ENCODE data around the gene LTB4R2.

LTB4R2 gene

GRCh38 chr14:24355009-24355408, 45.1 kb downstream of the LTB4R2 start:
- no peak for TF ChIP-seq FOXP2 (optimal IDR thresholded peaks at IDR 0.05; ENCODE audit: control extremely low read depth, extremely low read length, insufficient read depth)
- no peak for TF ChIP-seq EZH2 (IDR thresholded peaks at IDR 0.05)
- no peak for TF ChIP-seq POLR2AphosphoS5 (IDR thresholded peaks at IDR 0.05; ENCODE audit: borderline replicate concordance, low read depth, low read length)
- Histone ChIP-seq H3K9ac (ENCODE audit: insufficient read length) (no peak overlapping the region), H3K36me3 (ENCODE audit: insufficient read depth, low read length) (no peaks in the 10 kb centered on the region), H3K4me3 (no peak overlapping the region), H3K9me3 (ENCODE audit: low read depth, low read length) (no peaks in the 10 kb centered on the region), H3K27ac (no peak overlapping the region)
- no peak for DNase-seq (ENCODE audit: low read depth, low spot score)

GRCh38 chr14:24356208-24356607, 46.3 kb downstream of the LTB4R2 start:
- H3K4me3 ChIP-seq: no peak overlapping the region
- no peak for DNase-seq (ENCODE audit: low read depth, low spot score)

GRCh38 chr14:24360281-24360680, 50.3 kb downstream of the LTB4R2 start:
- TF ChIP-seq FOXP2 (optimal IDR thresholded peaks at IDR 0.05; ENCODE audit: control extremely low read depth, extremely low read length, insufficient read depth) (no peak), POLR2AphosphoS5 (IDR thresholded peaks at IDR 0.05; ENCODE audit: borderline replicate concordance, low read depth, low read length) (no peak), EZH2 (IDR thresholded peaks at IDR 0.05) (no peak)
- H3K36me3 ChIP-seq (ENCODE audit: insufficient read depth, low read length): no peaks in the 10 kb centered on the region
- no peak overlapping the region for H3K9ac ChIP-seq (ENCODE audit: insufficient read length)
- no peak overlapping the region for H3K4me3 ChIP-seq
- H3K9me3 ChIP-seq (ENCODE audit: low read depth, low read length): no peaks in the 10 kb centered on the region
- H3K27ac ChIP-seq: no peak overlapping the region
- no peak for DNase-seq (ENCODE audit: low read depth, low spot score)

More at GRCh38 chr14:24356208-24356607, 46.3 kb downstream of the LTB4R2 start:
- no peak for TF ChIP-seq FOXP2 (optimal IDR thresholded peaks at IDR 0.05; ENCODE audit: control extremely low read depth, extremely low read length, insufficient read depth)
- no peak for TF ChIP-seq POLR2AphosphoS5 (IDR thresholded peaks at IDR 0.05; ENCODE audit: borderline replicate concordance, low read depth, low read length)
- TF ChIP-seq EZH2 (IDR thresholded peaks at IDR 0.05): no peak
- Histone ChIP-seq H3K27ac (no peak overlapping the region), H3K36me3 (ENCODE audit: insufficient read depth, low read length) (no peaks in the 10 kb centered on the region), H3K9ac (ENCODE audit: insufficient read length) (no peak overlapping the region), H3K9me3 (ENCODE audit: low read depth, low read length) (no peaks in the 10 kb centered on the region)

GRCh38 chr14:24361326-24361725, 51.4 kb downstream of the LTB4R2 start:
- H3K4me3 ChIP-seq: no peak overlapping the region
- H3K9ac ChIP-seq (ENCODE audit: insufficient read length): no peak overlapping the region
- no peak for TF ChIP-seq FOXP2 (optimal IDR thresholded peaks at IDR 0.05; ENCODE audit: control extremely low read depth, extremely low read length, insufficient read depth)
- TF ChIP-seq EZH2 (IDR thresholded peaks at IDR 0.05): no peak
- no peak for TF ChIP-seq POLR2AphosphoS5 (IDR thresholded peaks at IDR 0.05; ENCODE audit: borderline replicate concordance, low read depth, low read length)
- no peaks in the 10 kb centered on the region for H3K36me3 ChIP-seq (ENCODE audit: insufficient read depth, low read length)
- DNase-seq (ENCODE audit: low read depth, low spot score): no peak
- no peaks in the 10 kb centered on the region for H3K9me3 ChIP-seq (ENCODE audit: low read depth, low read length)
- H3K27ac ChIP-seq: no peak overlapping the region
